Nephron progenitor cell (in vitro differentiated cells): Measurements from ENCODE around the gene DGKE.

Experiments
- DNase-seq: peaks from one replicate; pipeline ENCODE4 v3.0.0; 2021
- H3K27ac Mint-ChIP-seq: 2 replicates; pipeline ENCODE4 v1.8.0; 2021; ENCODE audit warnings: mild to moderate bottlenecking, moderate library complexity, mixed read lengths
- H3K27me3 Mint-ChIP-seq: 2 replicates; pipeline ENCODE4 v1.8.0; 2021; ENCODE audit warnings: mild to moderate bottlenecking, low read depth, mixed read lengths; ENCODE audit not compliant: poor library complexity
- H3K36me3 Mint-ChIP-seq: 2 replicates; pipeline ENCODE4 v1.8.0; 2021; ENCODE audit warnings: low read depth, mixed read lengths
- H3K4me1 Mint-ChIP-seq: 2 replicates; pipeline ENCODE4 v1.8.0; 2021; ENCODE audit warnings: mixed read lengths
- H3K4me3 Mint-ChIP-seq: 2 replicates; pipeline ENCODE4 v1.8.0; 2021; ENCODE audit warnings: mild to moderate bottlenecking, moderate library complexity, mixed read lengths
- H3K9me3 Mint-ChIP-seq: 2 replicates; pipeline ENCODE4 v1.8.0; 2021; ENCODE audit warnings: mild to moderate bottlenecking, moderate library complexity, mixed read lengths
- TF ChIP-seq, protein P1 (sequence below): fragments of 200-600 bp; sonication (generic); IDR thresholded peaks from 2 replicates; pipeline ENCODE4 v1.5.0; 2021; ENCODE audit warnings: antibody characterized with exemption

Gene DGKE

DNA sequence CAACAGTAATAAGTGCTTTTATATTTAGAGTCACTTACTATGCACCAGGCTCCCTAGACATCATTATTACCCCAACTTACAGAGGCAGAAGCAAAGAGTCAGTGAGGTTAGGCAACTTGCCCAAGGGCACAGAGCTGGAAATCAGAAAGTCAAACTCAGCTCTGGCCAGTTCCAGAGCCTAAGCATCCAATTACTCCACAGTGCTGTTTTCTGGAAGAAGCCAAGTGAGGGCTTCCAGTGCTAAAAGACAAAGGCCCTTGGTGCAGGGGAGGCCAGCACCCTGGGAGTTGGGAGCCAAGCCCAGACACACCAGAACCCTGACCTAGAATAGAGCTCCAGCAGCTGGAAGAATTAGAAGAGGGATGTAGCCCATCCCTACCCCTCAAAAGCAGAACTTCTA lies 40.4 kb upstream of the DGKE start:
- Mint-ChIP-seq H3K36me3 (peaks cover 5% of the 10 kb centered on the region), H3K27ac (no peak overlapping the region), H3K4me3 (no peak overlapping the region), H3K4me1 (peaks cover 13% of the 10 kb centered on the region), H3K9me3 (peaks cover 12% of the 10 kb centered on the region), H3K27me3 (peaks cover 41% of the 10 kb centered on the region)
- DNase-seq = no peak
- TF ChIP-seq, protein P1, sequence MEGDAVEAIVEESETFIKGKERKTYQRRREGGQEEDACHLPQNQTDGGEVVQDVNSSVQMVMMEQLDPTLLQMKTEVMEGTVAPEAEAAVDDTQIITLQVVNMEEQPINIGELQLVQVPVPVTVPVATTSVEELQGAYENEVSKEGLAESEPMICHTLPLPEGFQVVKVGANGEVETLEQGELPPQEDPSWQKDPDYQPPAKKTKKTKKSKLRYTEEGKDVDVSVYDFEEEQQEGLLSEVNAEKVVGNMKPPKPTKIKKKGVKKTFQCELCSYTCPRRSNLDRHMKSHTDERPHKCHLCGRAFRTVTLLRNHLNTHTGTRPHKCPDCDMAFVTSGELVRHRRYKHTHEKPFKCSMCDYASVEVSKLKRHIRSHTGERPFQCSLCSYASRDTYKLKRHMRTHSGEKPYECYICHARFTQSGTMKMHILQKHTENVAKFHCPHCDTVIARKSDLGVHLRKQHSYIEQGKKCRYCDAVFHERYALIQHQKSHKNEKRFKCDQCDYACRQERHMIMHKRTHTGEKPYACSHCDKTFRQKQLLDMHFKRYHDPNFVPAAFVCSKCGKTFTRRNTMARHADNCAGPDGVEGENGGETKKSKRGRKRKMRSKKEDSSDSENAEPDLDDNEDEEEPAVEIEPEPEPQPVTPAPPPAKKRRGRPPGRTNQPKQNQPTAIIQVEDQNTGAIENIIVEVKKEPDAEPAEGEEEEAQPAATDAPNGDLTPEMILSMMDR = no peak

DNA sequence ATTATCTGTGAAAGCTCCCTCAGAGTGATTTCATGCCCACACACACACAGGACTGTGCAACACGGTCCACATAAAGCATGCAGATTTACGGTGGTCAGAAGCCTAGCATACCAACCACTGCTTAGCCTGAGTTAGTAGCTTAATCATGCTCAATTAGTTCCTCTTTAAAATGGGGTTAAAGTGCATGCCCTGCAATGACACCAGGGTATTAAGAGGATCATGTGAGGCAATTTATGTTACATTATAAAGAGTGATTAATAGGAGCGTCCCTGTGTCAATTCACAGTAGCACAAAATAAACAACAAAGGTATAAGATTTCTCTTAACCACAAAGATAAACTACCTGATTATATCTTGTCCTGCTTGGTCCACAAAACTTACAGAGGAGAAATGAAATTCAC lies 40.0 kb upstream of the DGKE start:
- Mint-ChIP-seq H3K9me3 (peaks cover 12% of the 10 kb centered on the region), H3K27ac (peak overlapping the region; percentile 22), H3K4me1 (peaks cover 17% of the 10 kb centered on the region), H3K36me3 (peaks cover 5% of the 10 kb centered on the region), H3K4me3 (no peak overlapping the region), H3K27me3 (peaks cover 39% of the 10 kb centered on the region)
- DNase-seq = no peak
- TF ChIP-seq, protein P1 = no peak

DNA sequence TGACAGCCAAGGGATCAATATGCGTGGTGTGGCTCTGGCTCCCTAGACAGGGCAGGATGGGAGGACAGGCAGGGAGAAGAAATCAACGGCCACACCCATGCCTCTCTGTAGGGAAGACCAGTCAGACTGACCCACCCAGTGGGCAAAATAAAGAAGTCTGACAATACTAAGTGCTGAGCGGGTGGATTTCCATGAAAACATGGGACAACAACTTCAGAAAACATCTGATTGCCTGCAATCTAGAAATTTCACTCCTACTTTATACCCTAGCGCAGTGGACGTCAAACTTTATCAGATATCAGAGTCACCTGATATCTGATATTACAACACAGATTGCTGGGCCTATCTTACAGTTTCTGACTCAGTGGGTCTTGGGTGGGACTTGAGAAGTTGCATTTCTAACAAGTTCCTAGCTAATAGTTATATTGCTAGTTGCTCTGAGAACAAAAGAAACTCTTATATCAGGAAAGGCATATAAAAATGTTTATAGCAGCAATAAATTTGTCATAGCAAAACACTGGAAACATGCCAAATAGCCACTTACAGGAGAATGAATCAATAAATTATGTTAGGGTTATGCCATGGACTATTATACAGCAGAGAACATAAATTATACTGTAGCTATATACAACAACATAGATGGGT lies 38.6 kb upstream of the DGKE start:
- H3K27ac Mint-ChIP-seq = no peak overlapping the region
- peaks cover 39% of the 10 kb centered on the region for H3K27me3 Mint-ChIP-seq
- peaks cover 5% of the 10 kb centered on the region for H3K36me3 Mint-ChIP-seq
- DNase-seq = no peak
- TF ChIP-seq, protein P1 = no peak
- H3K9me3 Mint-ChIP-seq = peaks cover 12% of the 10 kb centered on the region
- no peak overlapping the region for H3K4me3 Mint-ChIP-seq
- H3K4me1 Mint-ChIP-seq = peaks cover 27% of the 10 kb centered on the region

DNA sequence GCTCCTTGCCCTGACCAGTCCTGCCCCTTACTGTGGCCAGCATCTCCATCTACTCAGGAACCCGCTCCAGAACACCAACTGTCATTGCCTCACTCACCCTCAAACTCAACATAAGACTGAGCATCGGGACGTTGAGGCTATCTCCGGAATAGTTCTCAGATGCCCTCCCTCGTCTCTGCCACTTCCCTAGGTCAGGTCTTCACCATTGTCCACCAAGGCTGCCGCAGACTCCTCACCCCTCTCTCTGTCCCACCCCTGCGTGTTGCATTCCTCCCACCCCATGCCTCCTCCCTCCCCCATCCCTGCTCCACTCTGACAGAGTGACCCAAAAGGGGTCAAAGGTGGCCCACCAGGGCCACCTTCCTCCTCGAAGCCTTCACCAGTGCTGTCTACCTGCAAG lies 37.4 kb upstream of the DGKE start:
- Mint-ChIP-seq H3K9me3 (peaks cover 11% of the 10 kb centered on the region), H3K36me3 (peaks cover 5% of the 10 kb centered on the region), H3K4me1 (peaks cover 31% of the 10 kb centered on the region), H3K27me3 (peaks cover 36% of the 10 kb centered on the region), H3K27ac (no peak overlapping the region), H3K4me3 (no peak overlapping the region)
- no peak for DNase-seq
- TF ChIP-seq, protein P1 = no peak

DNA sequence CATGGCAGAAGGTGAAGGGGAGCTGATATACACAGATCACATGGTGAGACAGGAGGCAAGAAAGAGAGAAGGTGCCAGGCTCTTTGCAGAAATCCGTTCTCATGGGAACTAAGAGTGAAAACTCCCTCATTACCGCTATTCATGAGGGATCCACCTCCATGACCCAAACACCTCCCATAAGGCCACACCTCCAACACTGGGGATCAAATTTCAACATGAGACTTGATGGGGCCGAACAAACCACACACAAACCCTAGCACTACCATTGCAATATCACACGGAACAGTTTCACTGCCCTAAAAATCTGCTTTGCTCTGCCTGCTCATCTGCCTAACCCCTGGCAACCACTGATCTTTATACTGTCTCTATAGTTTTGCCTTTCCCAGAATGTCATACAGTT lies 35.0 kb upstream of the DGKE start:
- peaks cover 25% of the 10 kb centered on the region for H3K4me1 Mint-ChIP-seq
- H3K9me3 Mint-ChIP-seq = no peaks in the 10 kb centered on the region
- DNase-seq = peak; percentile 30
- TF ChIP-seq, protein P1 = no peak
- peak overlapping the region; percentile 49 for H3K4me3 Mint-ChIP-seq
- peaks cover 31% of the 10 kb centered on the region for H3K27me3 Mint-ChIP-seq
- no peaks in the 10 kb centered on the region for H3K36me3 Mint-ChIP-seq
- no peak overlapping the region for H3K27ac Mint-ChIP-seq
